HCT116 (cell line): ENCODE data around the gene NKX6-2. TPM values are rescaled to one million over a fixed set of nuclear protein-coding genes. Genes with fewer than 3 reads are reported as not detected.

Experiments
- ATAC-seq: fragments of 200-7000 bp; cut with Tn5 transposase; 2 replicates; pipeline ENCODE4 v1.9.1; 2020; ENCODE audit warnings: mild to moderate bottlenecking, moderate library complexity
- BruUV-seq: library from RNA; stranded (reverse); fragments of 400-500 nt; replicated peaks from 2 replicates; lab custom pipeline; 2021; lab: Mats Ljungman, UMichigan
- CTCF ChIA-PET: fragments of 300-600 bp; sonication (Branson Sonifier 250); formaldehyde crosslinking; loops from one replicate; lab custom pipeline; 2021; ENCODE audit warnings: antibody characterized with exemption; lab: Charles Lee
- POLR2A ChIA-PET: fragments of 300-600, 350-600 bp; sonication (Branson Sonifier 250); formaldehyde crosslinking; loops from one replicate; lab custom pipeline; 2021; ENCODE audit warnings: antibody characterized with exemption; lab: Charles Lee
- RAD21 ChIA-PET, 2 experiments: fragments of 300-600 bp; sonication (Branson Sonifier 250); formaldehyde crosslinking; loops; one replicate each; lab custom pipeline; 2023; ENCODE audit warnings: low total read pairs in 2 of 2; ENCODE audit not compliant: uncharacterized antibody in 2 of 2, unreplicated experiment in 2 of 2, low non-redundant PET in 1 of 2; lab: Charles Lee
- DNase-seq: peaks from one replicate; pipeline ENCODE4 v3.0.0-alpha.2; 2010; ENCODE audit warnings: low read depth, low spot score
- H2AFZ ChIP-seq: fragments of 200-600 bp; shearing (Covaris generic), sonication (generic); 2 replicates; pipeline ENCODE4 v1.6.1; 2017; ENCODE audit warnings: low read depth, mixed run types, mixed read lengths, antibody characterized with exemption, low read length; ENCODE audit not compliant: poor library complexity, severe bottlenecking
- H3K27ac ChIP-seq: 2 replicates; pipeline ENCODE4 v1.5.1; 2012; ENCODE audit warnings: low read depth, low read length
- H3K27me3 ChIP-seq: fragments of 200-600 bp; sonication (generic); 2 replicates; pipeline ENCODE4 v1.6.1; 2016; ENCODE audit warnings: mixed run types, low read length, mixed read lengths; ENCODE audit not compliant: insufficient read depth
- H3K36me3 ChIP-seq, 2 experiments: fragments of 200-500 bp in 1 of 2; fragments of 200-600 bp in 1 of 2; sonication (Bioruptor generic) in 1 of 2; sonication (generic) in 1 of 2; 2 replicates each; pipeline versions ENCODE4 v1.5.1 to v1.6.1; 2014 to 2016; ENCODE audit warnings: low read length in 2 of 2, inconsistent platforms in 1 of 2, mixed read lengths in 1 of 2, mixed run types in 1 of 2; ENCODE audit not compliant: insufficient read depth in 2 of 2, control insufficient read depth in 1 of 2
- H3K4me1 ChIP-seq, 2 experiments: fragments of 200-600 bp in 1 of 2; sonication (generic) in 1 of 2; 2 replicates each; pipeline versions ENCODE4 v1.5.1 to v1.6.1; 2012 to 2017; ENCODE audit warnings: low read length in 2 of 2, inconsistent platforms in 1 of 2, mild to moderate bottlenecking in 1 of 2, mixed read lengths in 1 of 2, mixed run types in 1 of 2, moderate library complexity in 1 of 2; ENCODE audit not compliant: insufficient read depth in 2 of 2, control insufficient read depth in 1 of 2
- H3K4me2 ChIP-seq: fragments of 200-600 bp; sonication (generic); 2 replicates; pipeline ENCODE4 v1.6.1; 2017; ENCODE audit warnings: mixed run types, low read length, mixed read lengths
- H3K4me3 ChIP-seq, 2 experiments: fragments of 200-600 bp in 1 of 2; sonication (generic) in 1 of 2; replicated peaks in 1 of 2; 2 replicates each; pipeline ENCODE4 v1.5.1; 2011 to 2016; ENCODE audit warnings: low read length in 2 of 2, control low read depth in 1 of 2, low read depth in 1 of 2, mild to moderate bottlenecking in 1 of 2, mixed read lengths in 1 of 2, mixed run types in 1 of 2
- H3K79me2 ChIP-seq: fragments of 200-600 bp; sonication (generic); 2 replicates; pipeline ENCODE4 v1.6.1; 2017; ENCODE audit warnings: mild to moderate bottlenecking, mixed run types, low read length, moderate library complexity, mixed read lengths; ENCODE audit not compliant: insufficient read depth
- H3K9ac ChIP-seq: fragments of 200-600 bp; sonication (generic); 2 replicates; pipeline ENCODE4 v1.6.1; 2016; ENCODE audit warnings: low read length, mixed read lengths
- H3K9me2 ChIP-seq: fragments of 200-600 bp; sonication (generic), shearing (Covaris generic); 2 replicates; pipeline ENCODE4 v1.6.1; 2017; ENCODE audit warnings: mixed run types, mild to moderate bottlenecking, moderate library complexity; ENCODE audit not compliant: insufficient read depth
- H3K9me3 ChIP-seq, 2 experiments: fragments of 200-500 bp in 1 of 2; fragments of 200-600 bp in 1 of 2; sonication (Bioruptor generic) in 1 of 2; sonication (generic) in 1 of 2; 2 replicates each; pipeline ENCODE4 v1.6.1; 2014 to 2017; ENCODE audit warnings: low read length in 2 of 2, mixed read lengths in 2 of 2, inconsistent platforms in 1 of 2, low read depth in 1 of 2, mild to moderate bottlenecking in 1 of 2, mixed run types in 1 of 2, moderate library complexity in 1 of 2; ENCODE audit not compliant: control insufficient read depth in 1 of 2, insufficient read depth in 1 of 2
- H4K20me1 ChIP-seq: fragments of 200-600 bp; sonication (generic), shearing (Covaris generic); 2 replicates; pipeline ENCODE4 v1.6.1; 2017; ENCODE audit warnings: mixed run types, mild to moderate bottlenecking, moderate library complexity; ENCODE audit not compliant: insufficient read depth
- EGR1 ChIP-seq: IDR thresholded peaks from 2 replicates; pipeline ENCODE4 v1.6.1; 2012; ENCODE audit warnings: low read depth
- JUND ChIP-seq: IDR thresholded peaks from 2 replicates; pipeline ENCODE4 v1.6.1; 2012
- POLR2AphosphoS5 ChIP-seq: IDR thresholded peaks from 2 replicates; pipeline ENCODE4 v1.6.1; 2011; ENCODE audit warnings: mild to moderate bottlenecking, low read depth, low read length, moderate library complexity
- SIN3A ChIP-seq: IDR thresholded peaks from 2 replicates; pipeline ENCODE4 v1.6.1; 2012; ENCODE audit warnings: low read depth
- TCF7L2 ChIP-seq: IDR thresholded peaks from 2 replicates; pipeline ENCODE4 v1.7.0; 2011; ENCODE audit warnings: borderline replicate concordance, inconsistent platforms; ENCODE audit not compliant: insufficient read depth, insufficient read length; ENCODE audit errors: extremely low read depth
- intact Hi-C: fragments of 100-400 bp; cut with micrococcal nuclease; formaldehyde crosslinking; loops from 2 replicates; pipeline ENCODE4 v1.10.0; 2022
- total RNA-seq: library from RNA; stranded (reverse); gene quantifications from one replicate; pipeline ENCODE4 v1.2.1, GENCODE V29; 2021; ENCODE audit not compliant: unreplicated experiment
- TF ChIP-seq, protein P1 (sequence below): IDR thresholded peaks from 2 replicates; pipeline ENCODE4 v1.6.1; 2012
- TF ChIP-seq, protein P2 (sequence below), 3 experiments: fragments of 200-600 bp in 1 of 3; sonication (generic) in 1 of 3; IDR thresholded peaks in 2 of 3; conservative IDR thresholded peaks in 1 of 3; 2 replicates each; pipeline ENCODE4 v1.5.1; 2012 to 2017; ENCODE audit warnings: low read depth in 2 of 3, low read length in 2 of 3, antibody characterized with exemption in 1 of 3, borderline replicate concordance in 1 of 3, control low read depth in 1 of 3, mild to moderate bottlenecking in 1 of 3, mixed read lengths in 1 of 3, mixed run types in 1 of 3, moderate library complexity in 1 of 3; ENCODE audit not compliant: insufficient read depth in 1 of 3
- TF ChIP-seq, protein P3 (sequence below): IDR thresholded peaks from 2 replicates; pipeline ENCODE4 v1.6.1; 2012

The NKX6-2 gene
- total RNA-seq, 1 experiment from 2014 or later, result not detected

DNA sequence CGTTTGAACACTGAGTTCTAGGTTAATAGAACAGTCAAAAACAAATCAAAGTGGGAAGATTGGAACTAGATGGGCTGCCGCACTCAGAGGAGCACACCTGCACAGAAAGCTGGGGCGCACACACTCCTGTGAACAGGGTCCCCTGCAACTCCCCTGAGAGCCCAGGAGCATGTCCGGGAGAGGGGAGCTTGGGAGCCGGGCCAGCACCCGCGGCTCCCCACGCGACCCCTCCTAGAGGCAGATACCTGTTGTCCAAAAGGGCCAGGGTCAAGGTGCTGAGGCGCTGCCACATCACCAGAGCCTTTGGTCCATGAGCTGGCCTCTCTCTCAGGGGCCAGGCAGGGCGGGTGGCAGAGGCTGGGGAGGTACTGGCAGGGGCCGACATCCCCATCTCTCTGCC, 5.6 kb downstream of the NKX6-2 start:
- no TSS peak for BruUV-seq
- no peaks in the 10 kb centered on the region for H3K36me3 ChIP-seq
- intact Hi-C loops, result no loop called here
- no peak overlapping the region for H2AFZ ChIP-seq
- H3K27ac ChIP-seq, result no peak overlapping the region
- POLR2A ChIA-PET, result no interaction called here
- H3K4me3 ChIP-seq, result no peak overlapping the region
- no peak for ATAC-seq
- RAD21 ChIA-PET, result no interaction called here
- H3K4me2 ChIP-seq, result no peak overlapping the region
- 0 out of 4 replicates have a peak, but pooled peaks cover 0 to under 1% of the 10 kb centered on the region in 2 experiments for H3K4me1 ChIP-seq
- TF ChIP-seq, protein P1, sequence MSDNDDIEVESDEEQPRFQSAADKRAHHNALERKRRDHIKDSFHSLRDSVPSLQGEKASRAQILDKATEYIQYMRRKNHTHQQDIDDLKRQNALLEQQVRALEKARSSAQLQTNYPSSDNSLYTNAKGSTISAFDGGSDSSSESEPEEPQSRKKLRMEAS, result no peak
- TF ChIP-seq, protein P2, sequence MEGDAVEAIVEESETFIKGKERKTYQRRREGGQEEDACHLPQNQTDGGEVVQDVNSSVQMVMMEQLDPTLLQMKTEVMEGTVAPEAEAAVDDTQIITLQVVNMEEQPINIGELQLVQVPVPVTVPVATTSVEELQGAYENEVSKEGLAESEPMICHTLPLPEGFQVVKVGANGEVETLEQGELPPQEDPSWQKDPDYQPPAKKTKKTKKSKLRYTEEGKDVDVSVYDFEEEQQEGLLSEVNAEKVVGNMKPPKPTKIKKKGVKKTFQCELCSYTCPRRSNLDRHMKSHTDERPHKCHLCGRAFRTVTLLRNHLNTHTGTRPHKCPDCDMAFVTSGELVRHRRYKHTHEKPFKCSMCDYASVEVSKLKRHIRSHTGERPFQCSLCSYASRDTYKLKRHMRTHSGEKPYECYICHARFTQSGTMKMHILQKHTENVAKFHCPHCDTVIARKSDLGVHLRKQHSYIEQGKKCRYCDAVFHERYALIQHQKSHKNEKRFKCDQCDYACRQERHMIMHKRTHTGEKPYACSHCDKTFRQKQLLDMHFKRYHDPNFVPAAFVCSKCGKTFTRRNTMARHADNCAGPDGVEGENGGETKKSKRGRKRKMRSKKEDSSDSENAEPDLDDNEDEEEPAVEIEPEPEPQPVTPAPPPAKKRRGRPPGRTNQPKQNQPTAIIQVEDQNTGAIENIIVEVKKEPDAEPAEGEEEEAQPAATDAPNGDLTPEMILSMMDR (IDR thresholded peaks at IDR 0.05 in 2 of 3, conservative IDR thresholded peaks at IDR 0.05 in 1 of 3; ENCODE audit: borderline replicate concordance in 1 of 3, insufficient read depth in 1 of 3, low read depth in 2 of 3, low read length in 2 of 3), result no peak
- no peak for TF ChIP-seq POLR2AphosphoS5
- TF ChIP-seq, protein P3, sequence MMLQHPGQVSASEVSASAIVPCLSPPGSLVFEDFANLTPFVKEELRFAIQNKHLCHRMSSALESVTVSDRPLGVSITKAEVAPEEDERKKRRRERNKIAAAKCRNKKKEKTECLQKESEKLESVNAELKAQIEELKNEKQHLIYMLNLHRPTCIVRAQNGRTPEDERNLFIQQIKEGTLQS, result no peak
- no peak for TF ChIP-seq JUND
- TF ChIP-seq SIN3A, result no peak
- no peak for TF ChIP-seq TCF7L2
- no peak for TF ChIP-seq EGR1
- no peaks in the 10 kb centered on the region for H3K9me2 ChIP-seq
- DNase-seq, result no peak
- H3K79me2 ChIP-seq, result no peaks in the 10 kb centered on the region
- no peaks in the 10 kb centered on the region for H3K9me3 ChIP-seq
- H3K27me3 ChIP-seq, result no peaks in the 10 kb centered on the region
- H3K9ac ChIP-seq, result no peak overlapping the region
- H4K20me1 ChIP-seq, result no peaks in the 10 kb centered on the region
- CTCF ChIA-PET, result no interaction called here
